ENCODE results near the gene MCC.

The MCC gene

DNA sequence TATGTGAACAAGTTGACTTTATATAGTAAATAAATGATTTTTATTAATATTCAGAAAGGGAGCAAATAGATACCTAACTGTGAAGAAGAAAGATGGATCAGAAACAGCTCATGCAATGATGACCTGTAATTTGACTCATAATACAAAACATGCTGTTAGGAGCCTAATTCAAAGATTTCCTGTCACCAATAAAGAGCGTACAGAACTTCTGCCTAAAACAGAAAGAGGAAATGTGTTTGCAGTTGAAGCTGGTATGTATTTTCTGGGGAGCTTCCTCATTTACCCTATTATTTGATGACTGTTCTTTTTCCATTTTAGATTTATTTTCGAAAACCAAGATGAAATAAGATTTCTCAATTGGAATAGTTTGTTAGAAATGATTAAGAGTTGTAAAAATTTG is 36.7 kb upstream of the MCC start:
- POLR2A ChIA-PET, result interaction anchor here (1.1 kb wide), 1 partner anchor 549 kb away, joined by 3 read pairs; the partner anchor contains the start of gene DCP2
- peaks cover 15 to 17% of the 10 kb centered on the region in 2 experiments for H3K36me3 ChIP-seq (ENCODE audit: control insufficient read depth in 2 of 2, insufficient read depth in 1 of 2, low read length in 2 of 2)
- no peak for TF ChIP-seq KLF16 (tag by site-specific recombination; IDR thresholded peaks at IDR 0.05)
- TF ChIP-seq ZNF266 (tag by site-specific recombination; IDR thresholded peaks at IDR 0.05; ENCODE audit: low read depth), result no peak
- TF ChIP-seq ZNF560 (tag by site-specific recombination; IDR thresholded peaks at IDR 0.05; ENCODE audit: borderline replicate concordance), result no peak
- TF ChIP-seq ZSCAN30 (tag by site-specific recombination; IDR thresholded peaks at IDR 0.05), result no peak
- TF ChIP-seq ZNF473 (tag by site-specific recombination; IDR thresholded peaks at IDR 0.05), result no peak
- no peak for TF ChIP-seq ZNF704 (tag by site-specific recombination; IDR thresholded peaks at IDR 0.05)
- TF ChIP-seq ZNF211 (tag by site-specific recombination; IDR thresholded peaks at IDR 0.05; ENCODE audit: low read depth), result no peak
- no peak for TF ChIP-seq ZBTB1 (tag by site-specific recombination; IDR thresholded peaks at IDR 0.05)
- no peak for TF ChIP-seq ZNF274 (IDR thresholded peaks at IDR 0.05; ENCODE audit: low read length)
- no peak for TF ChIP-seq ZNF274 (tag by site-specific recombination; IDR thresholded peaks at IDR 0.05; ENCODE audit: borderline replicate concordance)
- no peak for TF ChIP-seq ZNF169 (tag by site-specific recombination; IDR thresholded peaks at IDR 0.05)
- TF ChIP-seq PBX3 (CRISPR knock-in tag; IDR thresholded peaks at IDR 0.05), result no peak
- CTCF ChIA-PET, result interaction anchor here (0.7 to 1.8 kb wide), 4 partner anchors 11 to 145 kb away, joined by 3 to 10 read pairs (median 4); no protein-coding TSS in a partner anchor
- no peak overlapping the region for H3K27ac ChIP-seq (ENCODE audit: extremely low read depth, low read depth, low read length)
- no peaks in the 10 kb centered on the region for H3K4me1 ChIP-seq (ENCODE audit: control insufficient read depth, insufficient read depth, low read length)
- H3K4me3 ChIP-seq (ENCODE audit: low read depth, low read length), result no peak overlapping the region
- no peaks in the 10 kb centered on the region for H3K9me3 ChIP-seq (ENCODE audit: control insufficient read depth, insufficient read depth, low read depth, low read length)

- Histone ChIP-seq H3K4me3 (ENCODE audit: low read depth, low read length) (no peak overlapping the region), H3K4me1 (ENCODE audit: control insufficient read depth, insufficient read depth, low read length) (no peaks in the 10 kb centered on the region), H3K27ac (ENCODE audit: extremely low read depth, low read depth, low read length) (no peak overlapping the region), H3K36me3 (ENCODE audit: control insufficient read depth in 2 of 2, insufficient read depth in 1 of 2, low read length in 2 of 2) (peaks cover 19 to 32% of the 10 kb centered on the region in 2 experiments), H3K9me3 (ENCODE audit: control insufficient read depth, insufficient read depth, low read depth, low read length) (no peaks in the 10 kb centered on the region)
- CTCF ChIA-PET, result interaction anchor here (1.5 kb wide), 1 partner anchor 83 kb away, joined by 3 read pairs; no protein-coding TSS in a partner anchor
- POLR2A ChIA-PET, result no interaction called here
- TF ChIP-seq ZNF211 (tag by site-specific recombination; IDR thresholded peaks at IDR 0.05; ENCODE audit: low read depth) (no peak), ZNF202 (tag by site-specific recombination; IDR thresholded peaks at IDR 0.05; ENCODE audit: borderline replicate concordance) (no peak), ZBTB10 (tag by site-specific recombination; IDR thresholded peaks at IDR 0.05) (no peak), EGR2 (tag by site-specific recombination; IDR thresholded peaks at IDR 0.05; ENCODE audit: low read depth) (no peak), PRDM10 (tag by site-specific recombination; IDR thresholded peaks at IDR 0.05) (no peak), ZNF366 (tag by site-specific recombination; conservative IDR thresholded peaks at IDR 0.05) (no peak), ZNF140 (tag by site-specific recombination; IDR thresholded peaks at IDR 0.05) (no peak), PRDM1 (tag by site-specific recombination; IDR thresholded peaks at IDR 0.05) (no peak)
- TF ChIP-seq, protein P1, sequence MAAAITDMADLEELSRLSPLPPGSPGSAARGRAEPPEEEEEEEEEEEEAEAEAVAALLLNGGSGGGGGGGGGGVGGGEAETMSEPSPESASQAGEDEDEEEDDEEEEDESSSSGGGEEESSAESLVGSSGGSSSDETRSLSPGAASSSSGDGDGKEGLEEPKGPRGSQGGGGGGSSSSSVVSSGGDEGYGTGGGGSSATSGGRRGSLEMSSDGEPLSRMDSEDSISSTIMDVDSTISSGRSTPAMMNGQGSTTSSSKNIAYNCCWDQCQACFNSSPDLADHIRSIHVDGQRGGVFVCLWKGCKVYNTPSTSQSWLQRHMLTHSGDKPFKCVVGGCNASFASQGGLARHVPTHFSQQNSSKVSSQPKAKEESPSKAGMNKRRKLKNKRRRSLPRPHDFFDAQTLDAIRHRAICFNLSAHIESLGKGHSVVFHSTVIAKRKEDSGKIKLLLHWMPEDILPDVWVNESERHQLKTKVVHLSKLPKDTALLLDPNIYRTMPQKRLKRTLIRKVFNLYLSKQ (tag by site-specific recombination; IDR thresholded peaks at IDR 0.05; ENCODE audit: borderline replicate concordance), result no peak
- TF ChIP-seq, protein P2, sequence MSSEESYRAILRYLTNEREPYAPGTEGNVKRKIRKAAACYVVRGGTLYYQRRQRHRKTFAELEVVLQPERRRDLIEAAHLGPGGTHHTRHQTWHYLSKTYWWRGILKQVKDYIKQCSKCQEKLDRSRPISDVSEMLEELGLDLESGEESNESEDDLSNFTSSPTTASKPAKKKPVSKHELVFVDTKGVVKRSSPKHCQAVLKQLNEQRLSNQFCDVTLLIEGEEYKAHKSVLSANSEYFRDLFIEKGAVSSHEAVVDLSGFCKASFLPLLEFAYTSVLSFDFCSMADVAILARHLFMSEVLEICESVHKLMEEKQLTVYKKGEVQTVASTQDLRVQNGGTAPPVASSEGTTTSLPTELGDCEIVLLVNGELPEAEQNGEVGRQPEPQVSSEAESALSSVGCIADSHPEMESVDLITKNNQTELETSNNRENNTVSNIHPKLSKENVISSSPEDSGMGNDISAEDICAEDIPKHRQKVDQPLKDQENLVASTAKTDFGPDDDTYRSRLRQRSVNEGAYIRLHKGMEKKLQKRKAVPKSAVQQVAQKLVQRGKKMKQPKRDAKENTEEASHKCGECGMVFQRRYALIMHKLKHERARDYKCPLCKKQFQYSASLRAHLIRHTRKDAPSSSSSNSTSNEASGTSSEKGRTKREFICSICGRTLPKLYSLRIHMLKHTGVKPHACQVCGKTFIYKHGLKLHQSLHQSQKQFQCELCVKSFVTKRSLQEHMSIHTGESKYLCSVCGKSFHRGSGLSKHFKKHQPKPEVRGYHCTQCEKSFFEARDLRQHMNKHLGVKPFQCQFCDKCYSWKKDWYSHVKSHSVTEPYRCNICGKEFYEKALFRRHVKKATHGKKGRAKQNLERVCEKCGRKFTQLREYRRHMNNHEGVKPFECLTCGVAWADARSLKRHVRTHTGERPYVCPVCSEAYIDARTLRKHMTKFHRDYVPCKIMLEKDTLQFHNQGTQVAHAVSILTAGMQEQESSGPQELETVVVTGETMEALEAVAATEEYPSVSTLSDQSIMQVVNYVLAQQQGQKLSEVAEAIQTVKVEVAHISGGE (tag by site-specific recombination; conservative IDR thresholded peaks at IDR 0.05; ENCODE audit: low read depth), result no peak
Observed at GRCh38 chr5:113523168-113523567, 34.9 kb upstream of the MCC start.
